Right lobe of liver (tissue), 4 donors: ENCODE results near the gene SPTLC3.

Experiments used
- POLR2A ChIP-seq: fragments of 450-650 bp; IDR thresholded peaks from one replicate; pipeline ENCODE4 v1.6.1; 2017; ENCODE audit warnings: antibody characterized with exemption, mild to moderate bottlenecking
- TF ChIP-seq, protein P1 (sequence below), 4 donors: fragments of 200-600 bp in 3 of 4; fragments of 450-650 bp in 1 of 4; IDR thresholded peaks; one replicate each; pipeline versions ENCODE4 v1.5.1 to v1.8.0; 2016 to 2022; ENCODE audit warnings: antibody characterized with exemption in 4 of 4, mild to moderate bottlenecking in 2 of 4
- donor health status: DM: no; HTN: no; CAD: no.
- donor health status: DM: no; HTN: no; CAD: no.
- donor health status: DM: no; HTN: yes; CAD: no.

DNA sequence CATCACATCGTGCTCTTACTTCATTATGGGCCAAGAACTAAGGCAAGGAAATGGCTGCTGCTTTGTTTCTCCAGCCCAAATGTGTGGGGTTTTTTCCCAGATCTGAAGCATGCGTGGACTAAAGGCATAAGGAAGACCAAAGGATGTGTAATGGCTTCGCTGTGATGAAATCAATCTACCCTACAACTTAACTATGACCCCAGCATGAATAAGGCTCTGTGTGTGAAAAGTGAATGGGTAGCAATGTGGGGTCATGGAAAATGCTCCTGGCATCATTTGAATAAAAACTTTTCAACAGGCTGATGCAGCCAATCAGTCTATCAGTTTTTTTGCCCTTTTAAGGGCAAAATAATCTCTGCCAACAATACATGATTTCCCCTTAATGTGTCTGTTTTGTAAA is 162.0 kb downstream of the SPTLC3 start:
- TF ChIP-seq, protein P1, sequence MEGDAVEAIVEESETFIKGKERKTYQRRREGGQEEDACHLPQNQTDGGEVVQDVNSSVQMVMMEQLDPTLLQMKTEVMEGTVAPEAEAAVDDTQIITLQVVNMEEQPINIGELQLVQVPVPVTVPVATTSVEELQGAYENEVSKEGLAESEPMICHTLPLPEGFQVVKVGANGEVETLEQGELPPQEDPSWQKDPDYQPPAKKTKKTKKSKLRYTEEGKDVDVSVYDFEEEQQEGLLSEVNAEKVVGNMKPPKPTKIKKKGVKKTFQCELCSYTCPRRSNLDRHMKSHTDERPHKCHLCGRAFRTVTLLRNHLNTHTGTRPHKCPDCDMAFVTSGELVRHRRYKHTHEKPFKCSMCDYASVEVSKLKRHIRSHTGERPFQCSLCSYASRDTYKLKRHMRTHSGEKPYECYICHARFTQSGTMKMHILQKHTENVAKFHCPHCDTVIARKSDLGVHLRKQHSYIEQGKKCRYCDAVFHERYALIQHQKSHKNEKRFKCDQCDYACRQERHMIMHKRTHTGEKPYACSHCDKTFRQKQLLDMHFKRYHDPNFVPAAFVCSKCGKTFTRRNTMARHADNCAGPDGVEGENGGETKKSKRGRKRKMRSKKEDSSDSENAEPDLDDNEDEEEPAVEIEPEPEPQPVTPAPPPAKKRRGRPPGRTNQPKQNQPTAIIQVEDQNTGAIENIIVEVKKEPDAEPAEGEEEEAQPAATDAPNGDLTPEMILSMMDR (IDR thresholded peaks at IDR 0.05) = no peak
- TF ChIP-seq POLR2A = no peak
